Astrocyte of the cerebellum (primary cell): ENCODE data around the gene SELENOI.

Experiments
- DNase-seq: peaks from one replicate; pipeline ENCODE4 v3.0.0-alpha.2; 2011; ENCODE audit warnings: low read depth
- H3K4me3 ChIP-seq: 2 replicates; pipeline ENCODE4 v1.5.1; 2011; ENCODE audit warnings: mild to moderate bottlenecking, low read depth, low read length, moderate library complexity
- in situ Hi-C: cut with HindIII; loops from 2 replicates; pipeline ENCODE4 v1.10.0; 2017; ENCODE audit warnings: low sequenced_read_pairs
- TF ChIP-seq, protein P1 (sequence below): IDR thresholded peaks from 2 replicates; pipeline ENCODE4 v1.5.1; 2012; ENCODE audit warnings: low read length, low read depth, moderate library complexity, mild to moderate bottlenecking; ENCODE audit errors: missing control alignments

SELENOI gene

DNA sequence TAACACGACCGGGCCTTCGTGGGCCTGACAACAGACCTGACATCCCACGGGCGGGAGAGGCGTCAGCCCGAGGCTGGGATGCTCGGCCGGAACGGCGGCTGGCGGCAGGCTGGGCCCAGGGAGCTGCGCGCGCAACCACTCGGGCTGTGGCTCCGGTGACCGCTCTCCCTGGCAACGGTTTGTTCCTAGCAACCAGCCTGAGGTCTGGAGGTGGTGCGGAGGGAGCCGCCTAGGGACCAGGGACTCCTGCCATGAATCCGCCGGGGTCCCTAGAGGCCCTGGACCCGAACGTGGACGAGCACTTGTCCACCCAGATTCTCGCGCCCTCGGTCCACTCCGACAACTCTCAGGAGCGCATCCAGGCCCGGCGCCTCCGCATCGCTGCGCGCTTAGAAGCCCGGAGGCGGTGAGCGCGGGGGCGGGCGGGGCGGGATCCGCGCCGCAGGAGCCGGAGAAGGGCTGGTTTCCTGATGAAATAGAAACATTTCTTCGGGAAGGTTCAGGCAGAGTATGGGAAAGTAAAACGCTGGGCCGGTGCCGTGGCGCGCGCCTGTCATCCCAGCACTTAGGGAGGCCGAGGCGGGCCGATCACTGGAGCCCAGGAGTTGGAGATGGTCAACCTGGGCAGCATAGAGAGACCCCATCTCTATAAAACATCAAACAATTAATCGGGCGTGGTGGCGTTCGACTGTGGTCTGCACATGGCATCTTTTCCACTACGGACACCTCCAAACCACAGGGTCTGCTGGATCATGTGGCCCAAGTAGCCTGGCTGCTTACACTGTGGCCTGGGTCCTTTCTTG lies 56.0 kb downstream of the SELENOI start, which contains the start of gene DRC1:
TSS of gene DRC1 (plus strand) at position 182 of the 803 bp plus-strand sequence. CDS start at position 252, 70 bp downstream.
- in situ Hi-C loops, result no loop called here
- DNase-seq, result peak; percentile 39
- peak within 1 kb of the TSS; percentile 47 for H3K4me3 ChIP-seq
- TF ChIP-seq, protein P1, sequence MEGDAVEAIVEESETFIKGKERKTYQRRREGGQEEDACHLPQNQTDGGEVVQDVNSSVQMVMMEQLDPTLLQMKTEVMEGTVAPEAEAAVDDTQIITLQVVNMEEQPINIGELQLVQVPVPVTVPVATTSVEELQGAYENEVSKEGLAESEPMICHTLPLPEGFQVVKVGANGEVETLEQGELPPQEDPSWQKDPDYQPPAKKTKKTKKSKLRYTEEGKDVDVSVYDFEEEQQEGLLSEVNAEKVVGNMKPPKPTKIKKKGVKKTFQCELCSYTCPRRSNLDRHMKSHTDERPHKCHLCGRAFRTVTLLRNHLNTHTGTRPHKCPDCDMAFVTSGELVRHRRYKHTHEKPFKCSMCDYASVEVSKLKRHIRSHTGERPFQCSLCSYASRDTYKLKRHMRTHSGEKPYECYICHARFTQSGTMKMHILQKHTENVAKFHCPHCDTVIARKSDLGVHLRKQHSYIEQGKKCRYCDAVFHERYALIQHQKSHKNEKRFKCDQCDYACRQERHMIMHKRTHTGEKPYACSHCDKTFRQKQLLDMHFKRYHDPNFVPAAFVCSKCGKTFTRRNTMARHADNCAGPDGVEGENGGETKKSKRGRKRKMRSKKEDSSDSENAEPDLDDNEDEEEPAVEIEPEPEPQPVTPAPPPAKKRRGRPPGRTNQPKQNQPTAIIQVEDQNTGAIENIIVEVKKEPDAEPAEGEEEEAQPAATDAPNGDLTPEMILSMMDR, result no peak

DNA sequence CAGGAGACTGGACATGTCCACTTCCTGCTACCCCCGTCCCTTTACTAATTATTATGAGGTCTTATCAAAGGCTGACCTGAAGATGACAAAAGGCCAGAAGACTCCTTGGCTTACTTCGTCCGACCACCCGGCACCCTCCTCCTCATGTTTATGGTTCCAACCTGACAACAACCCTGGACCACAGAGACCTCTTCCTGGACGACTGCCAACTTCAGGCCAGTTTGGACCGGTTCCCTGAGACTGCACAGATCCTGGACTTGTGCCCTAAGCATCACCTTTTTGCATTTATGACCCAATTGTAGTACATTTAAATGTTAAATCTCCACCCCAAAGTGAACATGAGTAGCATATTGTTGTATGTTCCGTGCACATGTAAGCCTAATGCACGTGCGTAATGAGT lies 61.6 kb downstream of the SELENOI start:
- in situ Hi-C loops, result no loop called here
- H3K4me3 ChIP-seq, result no peak overlapping the region
- no peak for DNase-seq
- TF ChIP-seq, protein P1, result no peak

DNA sequence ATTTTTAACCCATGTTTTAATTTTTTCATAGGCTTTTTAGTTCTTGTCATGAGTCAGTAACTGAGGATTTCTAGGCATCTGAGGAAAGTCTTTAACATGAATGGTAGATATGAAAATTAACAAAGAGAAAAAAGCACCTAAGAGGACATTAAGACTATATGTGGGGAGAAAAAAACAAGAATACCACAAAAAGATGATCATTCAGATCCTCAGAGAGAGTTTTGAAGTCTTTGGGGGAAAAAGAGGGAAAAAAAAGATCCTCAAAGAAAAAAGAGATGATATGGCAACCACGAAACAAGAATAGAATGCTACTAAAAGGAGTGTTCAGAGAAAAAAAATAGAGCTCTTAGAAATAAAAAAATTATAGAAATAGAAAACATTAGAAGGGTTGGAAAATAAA lies 63.8 kb downstream of the SELENOI start:
- H3K4me3 ChIP-seq, result no peak overlapping the region
- in situ Hi-C loops, result no loop called here
- TF ChIP-seq, protein P1, result no peak
- DNase-seq, result no peak

DNA sequence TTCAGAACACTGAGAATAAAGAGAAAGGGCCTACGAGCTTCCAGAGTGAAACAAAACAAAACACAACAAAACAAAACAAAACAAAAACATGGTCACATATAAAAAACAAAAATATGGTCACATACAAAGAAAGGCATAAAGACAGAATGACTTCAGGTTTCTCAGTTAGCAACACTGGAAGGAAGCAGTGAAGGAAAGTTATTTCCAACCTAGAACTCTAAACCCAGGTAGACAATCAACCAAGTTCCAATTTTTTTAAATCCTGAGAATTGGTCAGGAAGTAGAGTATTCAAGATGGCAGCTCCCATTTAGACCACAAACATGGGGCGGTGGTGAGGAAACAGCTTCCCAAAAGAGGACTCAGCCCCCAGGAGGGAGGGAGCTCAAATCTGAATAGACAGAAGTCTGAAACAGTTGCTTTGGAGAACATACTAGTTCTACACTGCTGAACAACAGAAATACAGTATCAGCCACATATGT lies 64.9 kb downstream of the SELENOI start:
- TF ChIP-seq, protein P1, result no peak
- H3K4me3 ChIP-seq, result no peak overlapping the region
- in situ Hi-C loops, result no loop called here
- no peak for DNase-seq

DNA sequence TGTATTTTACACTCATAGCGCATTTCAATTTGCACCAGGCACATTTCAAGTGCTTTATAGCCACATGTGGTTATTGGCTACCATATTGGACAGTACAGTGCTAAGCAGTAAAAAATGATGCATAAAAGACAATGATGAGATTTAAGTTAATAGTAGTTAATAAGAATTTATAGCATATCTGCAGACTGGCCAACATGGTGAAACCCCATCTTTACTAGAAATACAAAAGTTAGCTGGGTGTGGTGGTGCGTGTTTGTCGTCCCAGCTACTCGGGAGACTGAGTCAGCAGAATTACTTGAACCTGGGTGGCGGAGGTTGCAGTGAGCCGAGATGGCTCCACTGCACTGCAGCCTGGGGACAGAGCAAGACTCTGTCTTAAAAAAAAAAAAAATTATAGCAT lies 65.5 kb downstream of the SELENOI start:
- H3K4me3 ChIP-seq, result no peak overlapping the region
- DNase-seq, result no peak
- TF ChIP-seq, protein P1, result no peak
- in situ Hi-C loops, result no loop called here

DNA sequence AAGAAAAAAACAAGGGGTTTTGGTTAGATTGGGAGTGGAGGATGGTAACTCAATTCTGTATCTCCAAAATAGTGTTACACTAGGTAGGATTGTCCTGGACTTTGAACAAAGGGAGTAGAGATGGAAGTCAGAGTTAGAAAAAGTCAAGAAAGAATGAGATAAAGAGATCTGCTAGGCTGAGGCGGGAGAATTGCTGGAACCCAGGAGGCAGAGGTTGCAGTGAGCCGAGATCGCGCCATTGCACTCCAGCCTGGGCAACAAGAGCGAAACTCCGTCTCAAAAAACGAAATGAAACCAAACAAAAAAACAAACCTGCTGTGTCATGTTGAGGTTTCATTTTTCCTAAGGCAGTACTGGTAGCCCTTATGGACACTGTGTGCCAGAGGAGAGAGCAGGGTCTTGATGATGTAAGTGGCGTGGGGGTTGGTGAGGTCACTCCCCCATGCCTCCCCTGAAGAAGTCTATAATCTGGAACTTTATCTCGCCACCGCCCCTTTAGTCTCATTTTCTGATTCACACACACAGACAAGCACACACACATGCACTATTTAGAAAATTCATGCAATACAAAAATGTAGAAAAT lies 66.2 kb downstream of the SELENOI start:
- no peak for DNase-seq
- no peak overlapping the region for H3K4me3 ChIP-seq
- in situ Hi-C loops, result no loop called here
- TF ChIP-seq, protein P1, result no peak
